ENCODE measurements around the gene OSGIN1.

OSGIN1 gene

GRCh38 chr16:83966153-83966696 lies 13.2 kb downstream of the OSGIN1 start:
- no peak overlapping the region for H3K4me3 ChIP-seq
- H3K27ac ChIP-seq = no peak overlapping the region
- no peak for TF ChIP-seq CTCF (IDR thresholded peaks at IDR 0.05)
- no peak for DNase-seq (ENCODE audit: low spot score)

GRCh38 chr16:83967091-83967490 lies 14.1 kb downstream of the OSGIN1 start:
- no peak overlapping the region for H3K4me3 ChIP-seq
- no peak for DNase-seq (ENCODE audit: low spot score)
- no peak for TF ChIP-seq CTCF (IDR thresholded peaks at IDR 0.05)

GRCh38 chr16:83967838-83968305 lies 14.8 kb downstream of the OSGIN1 start, which contains the start of gene NECAB2:
Gene NECAB2, plus strand, starts transcription at chr16:83968244. Its CDS starts 405 bp downstream, at chr16:83968649.
- DNase-seq (ENCODE audit: low spot score) = no peak
- Histone ChIP-seq H3K27ac (no peak within 1 kb of the TSS), H3K4me3 (peak within 1 kb of the TSS; percentile 72)
- peak; percentile 52 for TF ChIP-seq CTCF (IDR thresholded peaks at IDR 0.05)

More at GRCh38 chr16:83967091-83967490, 14.1 kb downstream of the OSGIN1 start:
- no peak overlapping the region for H3K27ac ChIP-seq

GRCh38 chr16:83968306-83968851 lies 15.3 kb downstream of the OSGIN1 start:
- H3K4me3 ChIP-seq = peak overlapping the region; percentile 72
- no peak overlapping the region for H3K27ac ChIP-seq
- TF ChIP-seq CTCF (IDR thresholded peaks at IDR 0.05) = peak; percentile 9
- DNase-seq (ENCODE audit: low spot score) = no peak

- no peak for TF ChIP-seq CTCF (IDR thresholded peaks at IDR 0.05)
- no peak overlapping the region for H3K27ac ChIP-seq
Observed at GRCh38 chr16:83968891-83969649, 16.0 kb downstream of the OSGIN1 start.

GRCh38 chr16:83969771-83970429 lies 16.9 kb downstream of the OSGIN1 start:
- Histone ChIP-seq H3K4me3 (no peak overlapping the region), H3K27ac (no peak overlapping the region)
- DNase-seq (ENCODE audit: low spot score) = no peak
- TF ChIP-seq CTCF (IDR thresholded peaks at IDR 0.05) = no peak

More at GRCh38 chr16:83968891-83969649, 16.0 kb downstream of the OSGIN1 start:
- H3K4me3 ChIP-seq = peak overlapping the region; percentile 72
- DNase-seq (ENCODE audit: low spot score) = no peak
